KG1 (cell line): Measurements from ENCODE around the gene KIF26A.

Experiments used
- DNase-seq: peaks from one replicate; lab custom pipeline; 2025; lab: John Stamatoyannopoulos, UW

KIF26A gene

GRCh38 chr14:104177411-104177810, 39.0 kb downstream of the KIF26A start:
- no peak for DNase-seq

GRCh38 chr14:104178279-104178678, 39.9 kb downstream of the KIF26A start:
- DNase-seq: no peak

DNA sequence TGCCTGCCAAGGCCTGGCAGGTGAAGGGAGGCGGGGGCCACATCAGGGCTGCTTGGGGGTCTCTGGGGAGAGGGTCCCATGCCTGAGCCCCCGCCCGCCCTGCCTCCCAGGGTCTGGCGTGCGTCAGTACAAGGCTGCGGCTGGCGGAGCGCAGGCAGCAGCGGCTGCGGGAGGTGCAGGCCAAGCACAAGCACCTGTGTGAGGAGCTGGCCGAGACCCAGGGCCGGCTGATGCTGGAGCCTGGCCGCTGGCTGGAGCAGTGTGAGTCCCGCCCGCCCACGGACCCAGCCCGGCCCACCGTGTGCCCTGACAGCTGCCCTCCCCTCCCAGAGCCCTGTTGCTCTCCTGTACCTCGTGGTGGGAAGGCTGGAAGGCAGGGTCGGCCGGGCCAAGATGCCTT, 40.7 kb downstream of the KIF26A start:
- DNase-seq: no peak

GRCh38 chr14:104179564-104180129, 41.3 kb downstream of the KIF26A start:
- DNase-seq: no peak

GRCh38 chr14:104180561-104181165, 42.3 kb downstream of the KIF26A start:
- DNase-seq: no peak

DNA sequence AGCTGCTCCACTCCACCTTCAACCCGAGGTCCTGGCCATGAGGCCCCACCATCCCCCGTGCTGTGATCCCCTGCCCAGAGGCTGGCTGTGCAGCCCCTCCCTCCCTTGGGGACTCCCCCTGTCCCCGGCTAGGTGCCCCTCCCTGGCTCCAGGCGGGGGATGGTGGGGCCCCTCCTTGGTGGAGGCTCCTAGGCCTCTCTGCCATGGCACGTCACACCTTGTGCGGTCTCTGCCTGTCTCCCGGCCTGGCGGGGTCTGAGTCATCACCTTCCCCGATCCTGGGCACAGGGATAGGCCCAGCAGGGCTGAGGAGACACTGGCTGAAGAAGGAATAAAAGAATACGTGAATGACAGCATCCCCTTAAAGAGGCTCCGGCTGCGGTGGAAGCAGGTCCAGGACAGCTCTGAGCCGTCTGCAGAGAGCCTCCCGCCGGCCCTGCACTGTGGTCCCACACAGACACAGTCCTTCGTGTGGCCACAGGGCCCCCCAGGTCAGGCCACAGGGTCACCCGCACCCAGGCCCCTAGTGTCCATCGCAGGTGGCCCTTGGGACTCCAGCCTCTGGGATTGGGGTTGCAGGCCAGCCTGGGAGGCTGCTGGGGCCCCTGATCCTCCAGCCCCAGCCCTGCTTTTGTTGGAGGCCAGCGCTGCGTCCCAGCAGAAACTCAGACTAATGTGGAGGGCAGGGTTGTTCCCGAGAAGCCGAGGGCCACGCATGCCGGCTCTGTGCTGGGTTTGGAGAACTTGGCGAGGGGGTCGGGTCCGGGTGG, 43.6 kb downstream of the KIF26A start:
- no peak for DNase-seq

DNA sequence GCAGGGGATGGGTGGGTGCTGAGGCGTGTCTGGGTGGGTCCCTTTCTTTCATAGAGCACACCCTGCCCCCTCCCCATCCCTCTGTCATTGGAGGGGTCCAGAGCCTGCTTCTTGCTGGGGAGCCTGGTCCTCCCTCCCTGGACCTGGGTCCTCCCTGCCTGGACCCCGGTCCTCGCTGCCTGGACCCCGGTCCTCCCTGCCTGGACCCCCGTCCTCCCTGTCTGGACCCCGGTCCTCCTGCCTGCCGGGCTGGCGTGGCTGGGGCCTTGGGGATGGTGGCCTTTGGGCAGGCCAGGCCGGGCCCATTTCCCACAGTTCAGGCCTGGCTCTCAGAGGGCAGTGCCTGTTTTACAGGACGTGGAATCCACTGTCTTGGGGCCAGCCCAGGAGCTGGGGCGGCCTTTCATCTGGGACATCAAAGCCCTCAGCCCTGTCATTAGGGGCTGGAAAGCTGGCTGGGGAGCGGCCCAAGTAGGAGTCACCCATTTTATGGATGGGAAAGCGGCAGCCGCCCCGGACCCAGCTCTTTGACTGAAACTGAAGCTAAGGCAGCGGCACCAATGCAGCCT, 44.6 kb downstream of the KIF26A start:
- DNase-seq: no peak

GRCh38 chr14:104183796-104184195, 45.4 kb downstream of the KIF26A start:
- DNase-seq: no peak

DNA sequence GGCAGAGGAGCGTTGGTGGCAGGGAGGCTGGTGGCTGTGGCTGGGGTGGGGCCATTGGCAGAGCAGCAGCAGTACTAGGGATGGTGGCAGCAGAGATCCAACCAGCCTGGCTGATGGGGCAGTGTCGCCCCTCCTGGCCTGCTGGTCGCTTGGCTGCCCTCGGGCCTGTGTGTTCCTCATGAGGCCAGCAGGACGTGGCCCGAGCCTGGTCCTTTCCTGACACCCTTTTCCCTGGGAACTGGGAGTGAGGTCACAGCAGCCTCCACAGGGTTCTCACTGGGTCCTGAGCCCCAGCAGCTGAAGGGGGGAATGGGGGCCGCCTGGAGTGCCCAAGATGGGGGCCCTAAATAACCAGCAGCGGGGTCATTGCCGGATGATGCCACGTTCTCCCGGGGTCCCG, 46.1 kb downstream of the KIF26A start:
- DNase-seq: no peak

GRCh38 chr14:104184911-104185499, 46.6 kb downstream of the KIF26A start:
- no peak for DNase-seq

DNA sequence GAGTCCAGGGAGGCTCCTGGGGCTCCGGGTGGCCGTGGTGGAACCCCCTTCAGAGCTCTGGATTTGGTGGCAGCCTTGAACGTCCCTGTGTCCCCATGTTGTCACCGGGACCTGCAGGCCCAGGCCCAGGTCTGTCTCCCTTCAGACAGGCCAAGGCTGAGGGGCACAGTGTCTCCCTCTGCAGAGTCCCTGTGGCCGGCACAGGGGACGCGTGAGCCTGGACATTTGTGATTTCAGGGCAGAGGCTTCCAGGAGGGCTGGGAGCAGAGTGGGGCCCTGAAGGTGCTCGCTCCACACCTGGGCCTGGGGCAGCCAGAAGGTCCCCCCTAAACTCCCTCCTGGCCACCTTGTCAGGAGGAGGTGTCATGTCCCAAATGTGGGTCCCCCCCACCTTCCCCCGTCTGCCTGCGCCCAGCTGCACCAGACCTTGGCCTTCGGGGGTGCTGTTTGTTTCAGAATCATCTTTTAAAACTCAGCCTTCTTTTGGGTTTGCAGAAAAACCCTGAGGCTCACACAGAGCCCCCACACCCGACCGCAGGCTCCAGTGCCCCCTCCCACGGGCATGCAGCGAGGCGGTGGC, 47.6 kb downstream of the KIF26A start:
- no peak for DNase-seq

DNA sequence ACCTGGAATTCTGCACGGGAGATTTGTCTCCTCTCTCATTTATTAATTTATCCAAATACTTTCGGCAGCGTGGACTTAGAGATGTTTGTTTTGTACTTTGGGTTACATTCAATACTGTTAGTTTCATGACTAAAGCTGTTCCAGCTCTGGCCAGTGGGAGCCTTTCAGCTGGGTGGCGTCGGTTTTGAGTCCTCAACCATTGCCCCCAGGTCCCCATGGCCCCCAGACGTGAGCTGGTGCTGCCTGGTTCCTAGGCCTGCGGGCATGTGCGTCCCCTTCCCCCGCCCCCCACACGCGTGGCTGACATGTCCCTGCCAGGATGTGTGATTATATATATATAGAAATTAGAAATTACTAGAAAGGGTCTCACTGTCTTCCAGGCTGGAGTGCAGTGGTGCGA, 48.2 kb downstream of the KIF26A start:
- DNase-seq: no peak

- DNase-seq: no peak
Observed at GRCh38 chr14:104187121-104187889, 48.9 kb downstream of the KIF26A start.

GRCh38 chr14:104187931-104188726, 49.7 kb downstream of the KIF26A start:
- DNase-seq: no peak

- no peak for DNase-seq
Observed at GRCh38 chr14:104188727-104189400, 50.5 kb downstream of the KIF26A start.

- no peak for DNase-seq
Observed at GRCh38 chr14:104189629-104190335, 51.4 kb downstream of the KIF26A start.

DNA sequence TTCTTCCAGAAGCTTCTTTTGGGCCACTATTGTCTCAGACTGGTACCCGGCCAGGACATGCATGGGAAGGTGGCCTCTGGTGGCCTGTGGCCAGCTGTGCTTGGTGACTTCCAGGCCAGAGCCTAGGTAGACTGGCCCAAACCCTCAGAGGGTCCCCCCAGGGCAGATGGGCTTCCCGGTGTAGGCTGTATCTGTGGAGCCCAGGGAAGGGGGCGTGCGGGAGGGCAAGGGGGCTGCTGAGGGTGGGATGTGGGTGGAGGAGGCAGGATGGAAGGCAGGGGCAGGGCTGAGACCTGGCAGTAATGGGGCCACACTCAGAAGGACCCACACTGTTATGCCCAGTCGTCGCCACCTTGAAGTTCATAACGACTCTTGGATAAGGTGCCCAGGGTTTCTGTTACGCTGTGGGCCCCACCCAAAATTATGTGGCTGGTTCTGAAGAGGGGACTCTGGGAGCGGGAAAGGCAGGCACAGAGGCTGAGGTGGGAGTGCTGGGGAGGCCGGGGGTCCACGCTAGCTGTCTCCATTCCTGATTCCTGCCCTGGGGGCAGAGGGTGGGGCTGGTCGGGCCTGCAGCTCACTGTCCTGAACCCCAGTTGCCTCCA, 52.1 kb downstream of the KIF26A start:
- DNase-seq: no peak

DNA sequence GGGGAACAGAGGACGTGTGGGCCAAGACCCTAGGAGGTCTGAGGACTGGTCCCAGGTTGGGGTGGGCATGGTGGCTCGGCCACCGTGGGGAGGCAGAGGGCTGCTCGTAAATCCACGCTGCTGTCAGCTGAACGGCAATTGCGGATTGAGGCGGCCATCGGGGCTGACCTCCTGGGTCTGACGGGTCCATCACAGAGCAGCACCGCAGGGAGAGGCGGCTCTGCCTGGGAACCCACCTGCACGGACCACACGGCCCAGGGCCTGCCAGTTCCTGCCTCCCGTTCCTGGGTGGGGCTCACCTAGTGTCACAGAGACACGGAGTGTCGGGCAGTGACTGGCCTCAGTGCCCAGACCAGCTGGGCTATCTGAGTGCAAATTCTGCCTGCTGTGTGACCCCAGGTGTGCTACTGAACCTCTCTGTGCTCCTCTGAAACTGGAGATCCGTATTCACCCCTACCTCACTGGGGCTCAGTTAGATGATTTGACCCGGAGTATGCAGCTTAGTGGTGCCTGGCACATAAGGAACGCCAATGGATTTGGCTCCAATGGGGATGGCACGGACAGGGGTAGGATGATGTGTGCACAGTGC, 53.1 kb downstream of the KIF26A start:
- no peak for DNase-seq
